IPS-20b (cell line): ENCODE data around the gene PEX5.
"Not testable (repeated sequence)": the region's sequence is repeated elsewhere in the genome, so short reads cannot be mapped to it uniquely, and the experiment has no call there.

Experiments
- H3K27ac ChIP-seq: one replicate; pipeline ENCODE4 v1.5.1; 2013; ENCODE audit warnings: low read length
- H3K27me3 ChIP-seq: 2 replicates; pipeline ENCODE4 v1.6.1; 2013; ENCODE audit warnings: mild to moderate bottlenecking, low read length, inconsistent platforms; ENCODE audit not compliant: insufficient read depth
- H3K36me3 ChIP-seq: 2 replicates; pipeline ENCODE4 v1.6.1; 2013; ENCODE audit warnings: low read depth, mild to moderate bottlenecking, inconsistent platforms, low read length, moderate library complexity; ENCODE audit not compliant: insufficient read depth
- H3K4me1 ChIP-seq: 2 replicates; pipeline ENCODE4 v1.6.1; 2013; ENCODE audit warnings: mild to moderate bottlenecking, control low read depth, inconsistent platforms, low read length, moderate library complexity; ENCODE audit not compliant: insufficient read depth
- H3K4me3 ChIP-seq: 2 replicates; pipeline ENCODE4 v1.5.1; 2013; ENCODE audit warnings: mild to moderate bottlenecking, low read length, inconsistent platforms
- H3K9ac ChIP-seq: 2 replicates; pipeline ENCODE4 v1.6.1; 2013; ENCODE audit warnings: low read depth, mild to moderate bottlenecking, inconsistent platforms, low read length, moderate library complexity
- H3K9me3 ChIP-seq: 2 replicates; pipeline ENCODE4 v1.6.1; 2013; ENCODE audit warnings: mild to moderate bottlenecking, low read depth, low read length, inconsistent platforms; ENCODE audit not compliant: insufficient read depth

The PEX5 gene

DNA sequence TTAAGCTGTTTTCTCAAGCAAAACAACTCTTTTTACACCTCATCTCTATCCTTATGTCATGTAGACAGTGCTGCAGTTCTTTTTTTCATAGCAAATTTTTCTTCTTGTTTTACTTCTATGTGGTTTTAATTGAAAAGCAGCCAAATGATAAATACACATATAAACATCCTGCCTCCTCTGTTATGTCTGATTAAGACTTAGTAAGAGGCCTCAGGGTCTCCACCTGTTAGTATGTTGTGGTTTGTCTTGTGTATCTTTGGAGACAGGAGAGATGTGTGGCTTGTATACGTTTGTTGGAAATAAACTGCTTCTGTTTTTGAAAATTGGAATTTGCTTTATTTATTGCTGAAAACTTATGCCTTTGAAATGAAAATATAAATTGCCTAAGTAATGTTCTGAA, 32.0 kb downstream of the PEX5 start:
- no peak overlapping the region for H3K9ac ChIP-seq
- no peak overlapping the region for H3K27ac ChIP-seq
- H3K9me3 ChIP-seq = peaks cover 5% of the 10 kb centered on the region; the same call in 1 of the 2 replicates
- H3K4me3 ChIP-seq = no peak overlapping the region
- peaks cover 7% of the 10 kb centered on the region for H3K4me1 ChIP-seq
- no peaks in the 10 kb centered on the region for H3K27me3 ChIP-seq
- H3K36me3 ChIP-seq = no peaks in the 10 kb centered on the region

DNA sequence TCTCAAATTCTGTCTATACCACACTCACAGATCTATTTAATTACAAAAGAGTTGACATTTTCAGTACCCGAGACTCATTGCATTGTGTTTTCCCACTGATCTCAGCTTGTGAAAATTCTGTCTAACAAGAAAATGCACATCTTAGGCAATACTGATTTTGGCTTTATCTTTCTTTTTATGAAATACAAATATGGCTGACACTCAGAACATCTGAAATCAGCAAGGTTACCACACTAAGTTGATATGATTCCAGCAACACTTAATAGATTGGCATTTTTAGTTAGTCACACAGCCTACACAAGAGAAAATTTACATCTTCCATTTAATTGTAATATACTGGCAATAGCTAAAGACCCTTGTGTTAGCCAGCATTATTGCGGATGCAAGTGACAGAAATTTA, 40.3 kb downstream of the PEX5 start:
- no peaks in the 10 kb centered on the region for H3K4me1 ChIP-seq
- H3K36me3 ChIP-seq = no peaks in the 10 kb centered on the region
- H3K9me3 ChIP-seq = no peaks in the 10 kb centered on the region
- no peak overlapping the region for H3K27ac ChIP-seq
- no peak overlapping the region for H3K9ac ChIP-seq
- H3K4me3 ChIP-seq = no peak overlapping the region
- H3K27me3 ChIP-seq = no peaks in the 10 kb centered on the region

DNA sequence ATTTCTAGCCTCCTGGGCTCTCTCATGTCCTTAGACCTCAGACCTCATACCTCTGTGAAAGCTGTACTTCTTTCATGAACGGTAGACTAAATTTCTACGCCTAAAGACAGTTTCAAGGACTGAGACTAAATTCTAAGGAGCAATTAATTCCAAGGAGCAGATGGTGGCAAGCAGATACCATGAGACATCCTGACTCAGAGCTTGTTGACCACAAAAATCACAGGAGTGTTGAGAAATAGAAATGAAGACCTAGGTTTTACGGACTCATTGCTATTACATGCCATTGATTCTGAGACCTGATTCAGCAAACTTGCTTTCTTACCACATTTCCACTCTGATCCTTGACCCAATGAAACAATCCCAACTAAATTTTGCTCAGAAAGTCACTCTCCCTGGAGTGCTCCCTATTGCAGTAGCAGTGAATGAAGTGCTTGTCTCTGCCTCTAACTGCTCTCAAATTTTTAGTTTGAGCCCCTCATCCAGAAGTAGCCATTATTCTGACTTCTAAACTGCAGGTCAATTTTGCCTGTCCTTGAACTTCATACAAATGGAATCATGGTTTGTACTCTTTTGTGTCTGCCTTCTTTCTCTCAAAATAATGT, 52.0 kb downstream of the PEX5 start:
- Histone ChIP-seq H3K4me1 (no peaks in the 10 kb centered on the region), H3K4me3 (no peak overlapping the region), H3K27me3 (no peaks in the 10 kb centered on the region), H3K36me3 (no peaks in the 10 kb centered on the region), H3K9me3 (peaks cover 2% of the 10 kb centered on the region; the same call in 1 of the 2 replicates), H3K9ac (no peak overlapping the region), H3K27ac (no peak overlapping the region)

DNA sequence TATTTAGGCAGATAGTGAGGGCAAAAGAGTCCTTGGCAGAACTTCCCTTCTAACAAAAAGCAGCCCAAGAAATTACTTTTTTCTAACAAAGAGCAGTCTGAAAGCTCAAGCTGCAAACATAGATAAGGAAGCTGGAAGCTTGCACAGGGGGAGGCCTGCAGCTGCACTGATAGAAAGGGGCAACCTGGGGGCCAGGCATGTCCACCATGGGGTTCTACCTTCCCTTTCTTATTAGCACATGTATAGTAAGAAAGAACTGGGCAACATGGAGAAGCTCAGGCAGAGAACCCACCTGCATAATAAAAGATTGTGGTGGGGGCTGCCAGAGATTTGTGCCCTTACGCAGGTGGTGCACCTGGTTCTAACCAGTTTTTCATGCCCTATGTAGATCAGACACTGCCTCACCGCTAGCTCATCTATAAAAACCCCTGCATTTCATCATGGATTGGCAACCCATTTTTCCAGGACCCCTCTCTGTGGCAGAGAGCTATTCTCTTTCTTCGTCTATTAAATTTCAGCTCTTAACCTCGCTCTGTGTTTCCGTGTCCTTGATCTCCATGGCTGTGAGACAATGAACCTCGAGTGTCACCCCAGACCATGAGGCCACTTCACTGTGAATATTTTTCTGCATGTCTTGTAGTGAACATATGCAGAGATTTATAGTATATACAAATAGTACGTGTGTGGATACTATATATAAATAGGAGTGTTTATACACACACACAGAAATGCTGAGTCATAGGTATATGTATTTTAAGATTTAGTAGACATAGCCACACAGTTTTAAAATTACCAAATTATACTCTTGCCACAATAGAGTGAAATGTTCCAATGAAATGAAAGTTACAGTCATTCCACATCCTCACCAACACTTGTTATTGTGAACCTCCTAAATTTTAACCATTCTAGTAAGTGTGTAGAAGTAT, 53.0 kb downstream of the PEX5 start:
- Histone ChIP-seq H3K9me3 (peaks cover 2% of the 10 kb centered on the region; the same call in 1 of the 2 replicates), H3K4me3 (no peak overlapping the region), H3K4me1 (no peaks in the 10 kb centered on the region), H3K27ac (no peak overlapping the region), H3K9ac (no peak overlapping the region), H3K36me3 (no peaks in the 10 kb centered on the region), H3K27me3 (no peaks in the 10 kb centered on the region)

DNA sequence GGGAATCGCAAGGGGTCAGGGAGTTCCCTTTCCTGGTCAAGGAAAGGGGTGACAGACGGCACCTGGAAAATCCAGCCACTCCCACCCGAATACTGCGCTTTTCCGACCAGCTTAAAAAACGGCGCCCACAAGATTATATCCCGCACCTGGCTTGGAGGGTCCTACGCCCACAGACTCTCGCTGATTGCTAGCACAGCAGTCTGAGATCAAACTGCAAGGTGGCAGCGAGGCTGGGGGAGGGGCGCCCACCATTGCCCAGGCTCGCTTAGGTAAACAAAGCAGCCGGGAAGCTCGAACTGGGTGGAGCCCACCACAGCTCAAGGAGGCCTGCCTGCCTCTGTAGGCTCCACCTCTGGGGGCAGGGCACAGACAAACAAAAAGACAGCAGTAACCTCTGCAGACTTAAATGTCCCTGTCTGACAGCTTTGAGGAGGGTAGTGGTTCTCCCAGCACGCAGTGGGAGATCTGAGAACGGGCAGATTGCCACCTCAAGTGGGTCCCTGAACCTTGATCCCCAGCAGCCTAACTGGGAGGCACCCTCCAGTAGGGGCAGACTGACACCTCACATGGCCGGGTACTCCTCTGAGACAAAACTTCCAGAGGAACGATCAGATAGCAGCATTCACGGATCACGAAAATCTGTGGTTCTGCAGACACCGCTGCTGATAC, 62.0 kb downstream of the PEX5 start:
- H3K27me3 ChIP-seq, H3K27ac ChIP-seq, H3K4me3 ChIP-seq, H3K36me3 ChIP-seq, H3K9me3 ChIP-seq, H3K9ac ChIP-seq, H3K4me1 ChIP-seq: not testable (repeated sequence)

DNA sequence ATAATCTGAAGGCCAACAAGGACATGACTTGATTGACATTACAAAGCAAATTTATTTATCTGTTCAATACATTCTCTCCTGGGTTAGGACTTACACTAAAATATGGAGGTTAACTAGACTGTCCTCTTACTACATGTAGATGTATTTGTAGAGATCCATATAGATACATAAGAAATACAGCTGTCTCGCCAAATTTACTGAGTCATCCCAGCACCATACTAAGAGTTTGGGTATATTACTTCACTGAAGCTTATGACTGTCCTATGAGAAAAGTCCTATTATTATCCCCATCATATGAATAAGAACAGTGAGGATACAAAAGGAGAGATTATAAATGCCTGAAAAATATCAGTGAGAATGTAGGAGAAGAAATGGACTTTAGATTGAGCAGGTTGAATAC, 69.6 kb downstream of the PEX5 start:
- H3K27ac ChIP-seq = no peak overlapping the region
- no peaks in the 10 kb centered on the region for H3K4me1 ChIP-seq
- H3K36me3 ChIP-seq = no peaks in the 10 kb centered on the region
- no peak overlapping the region for H3K4me3 ChIP-seq
- H3K9ac ChIP-seq = no peak overlapping the region
- H3K27me3 ChIP-seq = no peaks in the 10 kb centered on the region
- H3K9me3 ChIP-seq = no peaks in the 10 kb centered on the region
